A549 (cell line): Measurements from ENCODE around the gene KRT13. TPM values are rescaled to one million over a fixed set of nuclear protein-coding genes. Genes with fewer than 3 reads are reported as not detected.

Source experiments
- ATAC-seq, 2 experiments: fragments of 200-7000 bp in 1 of 2; fragments of >200 bp in 1 of 2; cut with Nextera tagmentation in 1 of 2; cut with Tn5 transposase in 1 of 2; 3 replicates each; pipeline versions ENCODE4 v1.8.0 to v1.9.1; 2018 to 2020; ENCODE audit warnings: mild to moderate bottlenecking in 1 of 2, moderate library complexity in 1 of 2
- CTCF ChIA-PET: fragments of 300-600 bp; sonication (Branson Sonifier 250); formaldehyde crosslinking; extraction: SDS; loops from one replicate; lab custom pipeline; 2021; ENCODE audit warnings: antibody characterized with exemption, inconsistent platforms; lab: Yijun Ruan, JAX
- POLR2A ChIA-PET: fragments of 350-600 bp; formaldehyde crosslinking; extraction: SDS; loops from one replicate; lab custom pipeline; 2021; ENCODE audit warnings: antibody characterized with exemption, inconsistent platforms; lab: Yijun Ruan, JAX
- DNase-seq, 2 experiments: peaks; one replicate each; pipeline versions ENCODE4 v3.0.0 to v3.0.0-alpha.2; 2011 to 2016; ENCODE audit warnings: low read depth in 1 of 2, low spot score in 1 of 2
- FAIRE-seq: peaks from 2 replicates; lab custom pipeline; 2011; peaks lifted over from hg19 to GRCh38; lab: Jason Lieb, UNC
- H3K27ac ChIP-seq, 2 experiments: fragments of >200 bp; sonication (Bioruptor Twin); formaldehyde crosslinking; 3 replicates each; pipeline ENCODE4 v1.5.1; 2016 to 2017
- H3K4me1 ChIP-seq: fragments of >200 bp; sonication (Bioruptor Twin); formaldehyde crosslinking; 3 replicates; pipeline ENCODE4 v1.6.1; 2016
- H3K4me2 ChIP-seq: fragments of >200 bp; sonication (Bioruptor Twin); formaldehyde crosslinking; 3 replicates; pipeline ENCODE4 v1.6.1; 2016
- H3K4me3 ChIP-seq: fragments of >200 bp; sonication (Bioruptor Twin); formaldehyde crosslinking; 3 replicates; pipeline ENCODE4 v1.5.1; 2016
- H3K9me3 ChIP-seq: fragments of >200 bp; sonication (Bioruptor Twin); formaldehyde crosslinking; 3 replicates; pipeline ENCODE4 v1.6.1; 2016
- CHD2 ChIP-seq: fragments of 150-350 bp; IDR thresholded peaks from 2 replicates; pipeline ENCODE4 v1.6.1; 2014; ENCODE audit warnings: low read length; ENCODE audit not compliant: partially characterized antibody
- CTCF ChIP-seq: fragments of >200 bp; sonication (Bioruptor Twin); formaldehyde crosslinking; IDR thresholded peaks from 3 replicates; pipeline ENCODE4 v1.5.1; 2016
- EHF ChIP-seq: fragments of 250-450 bp; sonication (Bioruptor Pico); IDR thresholded peaks from 2 replicates; pipeline ENCODE4 v1.5.0; 2020; ENCODE audit warnings: mild to moderate bottlenecking
- FOSB ChIP-seq: fragments of 250-450 bp; sonication (Bioruptor Pico); IDR thresholded peaks from 2 replicates; pipeline ENCODE4 v1.5.0; 2020; ENCODE audit warnings: mild to moderate bottlenecking, moderate library complexity
- FOSL2 ChIP-seq, 2 experiments: fragments of 450-650 bp in 1 of 2; fragments of >200 bp in 1 of 2; sonication (Bioruptor Twin) in 1 of 2; formaldehyde crosslinking; IDR thresholded peaks; 2 replicates each; pipeline versions ENCODE4 v1.5.0 to v1.6.1; 2016 to 2020; ENCODE audit warnings: mild to moderate bottlenecking in 1 of 2, moderate library complexity in 1 of 2
- HDAC2 ChIP-seq: fragments of 200-600 bp; sonication (generic); IDR thresholded peaks from 2 replicates; pipeline ENCODE4 v1.6.1; 2016
- HES2 ChIP-seq: fragments of >200 bp; sonication (Bioruptor Twin); formaldehyde crosslinking; IDR thresholded peaks from 2 replicates; pipeline ENCODE4 v1.6.1; 2016
- HEYL ChIP-seq: fragments of 250-450 bp; sonication (Bioruptor Pico); IDR thresholded peaks from 2 replicates; pipeline ENCODE4 v1.8.0; 2021; ENCODE audit warnings: mild to moderate bottlenecking, moderate library complexity
- HOXB5 ChIP-seq: fragments of 250-450 bp; sonication (Bioruptor Pico); IDR thresholded peaks from 2 replicates; pipeline ENCODE4 v1.5.0; 2020; ENCODE audit warnings: mild to moderate bottlenecking, moderate library complexity
- JUN ChIP-seq, 2 experiments: fragments of >200 bp; sonication (Bioruptor Twin); formaldehyde crosslinking; IDR thresholded peaks; 2 replicates in 1 of 2; 3 replicates in 1 of 2; pipeline ENCODE4 v1.6.1; 2016 to 2017
- KDM5A ChIP-seq: fragments of 200-600 bp; sonication (generic); IDR thresholded peaks from 2 replicates; pipeline ENCODE4 v1.6.1; 2016; ENCODE audit warnings: antibody characterized with exemption, mild to moderate bottlenecking
- MYC ChIP-seq: IDR thresholded peaks from 2 replicates; pipeline ENCODE4 v1.6.1; 2012; ENCODE audit warnings: mild to moderate bottlenecking, inconsistent platforms, low read length, improper control_type of control experiment, borderline replicate concordance
- NFE2L2 ChIP-seq: fragments of 150-350 bp; conservative IDR thresholded peaks from 2 replicates; pipeline ENCODE4 v1.6.1; 2014; ENCODE audit warnings: low read length
- NR3C1 ChIP-seq: fragments of >200 bp; sonication (Bioruptor Twin); formaldehyde crosslinking; IDR thresholded peaks from 3 replicates; pipeline ENCODE4 v1.6.1; 2017
- PHF8 ChIP-seq: fragments of 200-600 bp; sonication (generic); IDR thresholded peaks from 2 replicates; pipeline ENCODE4 v1.6.1; 2016; ENCODE audit warnings: low read depth, mild to moderate bottlenecking, antibody characterized with exemption, moderate library complexity, borderline replicate concordance
- POLR2AphosphoS2 ChIP-seq: conservative IDR thresholded peaks from 2 replicates; pipeline ENCODE4 v1.6.1; 2012; ENCODE audit warnings: low read length, improper control_type of control experiment, inconsistent platforms
- RAD21 ChIP-seq, 2 experiments: fragments of >200 bp in 1 of 2; sonication (Bioruptor Twin) in 1 of 2; formaldehyde crosslinking in 1 of 2; IDR thresholded peaks in 1 of 2; conservative IDR thresholded peaks in 1 of 2; 2 replicates in 1 of 2; 3 replicates in 1 of 2; pipeline ENCODE4 v1.6.1; 2012 to 2018; ENCODE audit warnings: inconsistent platforms in 1 of 2
- RCOR1 ChIP-seq: fragments of 150-350 bp; IDR thresholded peaks from 2 replicates; pipeline ENCODE4 v1.6.1; 2014; ENCODE audit warnings: antibody characterized with exemption, low read length, low read depth
- RFX5 ChIP-seq: fragments of 450-650 bp; IDR thresholded peaks from 2 replicates; pipeline ENCODE4 v1.7.1; 2014; ENCODE audit warnings: antibody characterized with exemption, mild to moderate bottlenecking, moderate library complexity
- SREBF2 ChIP-seq: fragments of 450-650 bp; IDR thresholded peaks from 2 replicates; pipeline ENCODE4 v1.6.1; 2014; ENCODE audit warnings: mild to moderate bottlenecking, moderate library complexity
- TP53 ChIP-seq: fragments of 250-450 bp; sonication (Bioruptor Pico); IDR thresholded peaks from 2 replicates; pipeline ENCODE4 v1.5.0; 2021; ENCODE audit warnings: mild to moderate bottlenecking, moderate library complexity
- ZFP36 ChIP-seq: fragments of 450-650 bp; IDR thresholded peaks from 2 replicates; pipeline ENCODE4 v1.6.1; 2014; ENCODE audit warnings: borderline replicate concordance; ENCODE audit not compliant: partially characterized antibody
- WGBS: methylation state at CpG from one replicate; pipeline ENCODE4 v1.1.6; 2017; ENCODE audit errors: missing lambda C conversion rate; 5-methylcytosine and 5-hydroxymethylcytosine counted together
- polyA plus RNA-seq, 4 experiments: library from polyadenylated mRNA; depleted of rRNA in 3 of 4; stranded (reverse); fragments of >200 nt; fragmentation: RNase III in 1 of 4; extraction: RNeasy Plus Mini Kit Qiagen cat#74134 plus additional on column Dnase treatment in 1 of 4; gene quantifications; 2 replicates in 3 of 4; 3 replicates in 1 of 4; pipeline ENCODE4 v1.2.3, GENCODE V29; 2011 to 2017

Gene KRT13
- polyA plus RNA-seq, 2 of the 4 experiments (the other 2 are of a cell fraction) = 0.06 TPM; not detected in 1

- Histone ChIP-seq H3K4me3 (no peak overlapping the region), H3K9me3 (0 out of 3 replicates have a peak, but pooled peaks cover 7% of the 10 kb centered on the region), H3K4me2 (peak overlapping the region; percentile 82), H3K27ac (peak overlapping the region; percentile 89 to 96), H3K4me1 (peaks cover 40% of the 10 kb centered on the region)
- ATAC-seq = peak; percentile 37 to 46
- TF ChIP-seq TP53 (no peak), RCOR1 (no peak), MYC (0 out of 2 replicates have a peak, but pooled peaks have one; percentile 3), PHF8 (no peak)
- CTCF ChIA-PET = interaction anchor here (1.0 to 15.8 kb wide), 33 partner anchors 10 to 743 kb away, joined by 3 to 533 read pairs (median 30); partner anchors contain the start of genes KRT13, KRT14, KRT15 and KRT16
- DNase-seq = peak in 1 of 2 experiments; percentile 70
- WGBS = 47% methylated on average over 9 of the region's 9 CpGs
- POLR2A ChIA-PET = interaction anchor here (1.6 to 2.4 kb wide), 4 partner anchors 17 to 728 kb away, joined by 5 to 10 read pairs (median 8); no protein-coding TSS in a partner anchor
- FAIRE-seq = no peak
Measured at GRCh38 chr17:41547378-41547841, 42.0 kb upstream of the KRT13 start.

GRCh38 chr17:41546819-41547218 lies 41.4 kb upstream of the KRT13 start:
- no peak for ATAC-seq
- CTCF ChIA-PET = interaction anchor here (0.6 to 15.8 kb wide), 12 partner anchors 16 to 690 kb away, joined by 3 to 508 read pairs (median 34); partner anchors contain the start of genes KRT13, KRT15 and KRT19
- H3K27ac ChIP-seq = peak overlapping the region; percentile 89 to 96
- TF ChIP-seq KDM5A = no peak
- TF ChIP-seq RFX5 = no peak
- TF ChIP-seq HOXB5 (CRISPR knock-in tag) = no peak
- TF ChIP-seq NFE2L2 = no peak
- TF ChIP-seq RAD21 (conservative IDR thresholded peaks at IDR 0.05 in 1 of 2, IDR thresholded peaks at IDR 0.05 in 1 of 2) = no peak
- no peak for TF ChIP-seq HDAC2
- TF ChIP-seq HES2 = no peak
- TF ChIP-seq PHF8 = no peak
- TF ChIP-seq CTCF = no peak
- TF ChIP-seq HEYL = no peak
- TF ChIP-seq FOSB (CRISPR knock-in tag) = no peak
- no peak for TF ChIP-seq FOSL2 (IDR thresholded peaks at IDR 0.05)
- no peak for TF ChIP-seq FOSL2 (CRISPR knock-in tag; IDR thresholded peaks at IDR 0.05)
- no peak for TF ChIP-seq JUN (IDR thresholded peaks at IDR 0.05)
- no peak for TF ChIP-seq CHD2
- TF ChIP-seq NR3C1 = no peak
- no peak for TF ChIP-seq EHF (CRISPR knock-in tag)
- no peak for TF ChIP-seq ZFP36
- no peak for TF ChIP-seq POLR2AphosphoS2
- no peak for TF ChIP-seq SREBF2
- TF ChIP-seq, all 56 proteins: peak for 0
- FAIRE-seq (no peak), DNase-seq (no peak)
- Histone ChIP-seq H3K4me3 (no peak overlapping the region), H3K4me2 (no peak overlapping the region), H3K4me1 (peaks cover 40% of the 10 kb centered on the region), H3K9me3 (0 out of 3 replicates have a peak, but pooled peaks cover 7% of the 10 kb centered on the region)
- 94% methylated on average over 3 of the region's 3 CpGs for WGBS
- POLR2A ChIA-PET = no interaction called here
